T-helper 22 cell (primary cell): Measurements from ENCODE around the gene SLX4IP.

ENCODE experiments used
- DNase-seq: peaks from one replicate; pipeline ENCODE4 v3.0.0-alpha.2; 2020; ENCODE audit warnings: low read depth

Gene SLX4IP

DNA sequence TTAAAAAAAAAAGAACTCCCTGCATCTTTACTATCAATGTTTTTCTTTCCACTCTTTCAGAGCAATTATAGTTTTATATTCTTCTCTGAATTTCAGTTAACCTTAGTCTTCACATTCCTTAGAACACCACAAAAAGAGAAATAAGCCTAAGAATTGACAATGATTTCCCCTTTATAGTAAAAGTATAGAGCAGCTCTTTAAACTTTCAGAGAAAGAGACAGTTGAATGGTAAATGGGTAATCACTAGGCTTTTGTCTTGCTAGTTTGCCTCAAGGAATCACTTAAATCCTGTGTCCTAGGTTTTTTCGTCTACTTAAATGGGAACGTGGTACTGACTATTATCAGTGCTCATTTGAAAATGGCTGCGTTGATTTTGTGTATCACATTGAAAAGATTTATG is 31.8 kb downstream of the SLX4IP start:
- no peak for DNase-seq

DNA sequence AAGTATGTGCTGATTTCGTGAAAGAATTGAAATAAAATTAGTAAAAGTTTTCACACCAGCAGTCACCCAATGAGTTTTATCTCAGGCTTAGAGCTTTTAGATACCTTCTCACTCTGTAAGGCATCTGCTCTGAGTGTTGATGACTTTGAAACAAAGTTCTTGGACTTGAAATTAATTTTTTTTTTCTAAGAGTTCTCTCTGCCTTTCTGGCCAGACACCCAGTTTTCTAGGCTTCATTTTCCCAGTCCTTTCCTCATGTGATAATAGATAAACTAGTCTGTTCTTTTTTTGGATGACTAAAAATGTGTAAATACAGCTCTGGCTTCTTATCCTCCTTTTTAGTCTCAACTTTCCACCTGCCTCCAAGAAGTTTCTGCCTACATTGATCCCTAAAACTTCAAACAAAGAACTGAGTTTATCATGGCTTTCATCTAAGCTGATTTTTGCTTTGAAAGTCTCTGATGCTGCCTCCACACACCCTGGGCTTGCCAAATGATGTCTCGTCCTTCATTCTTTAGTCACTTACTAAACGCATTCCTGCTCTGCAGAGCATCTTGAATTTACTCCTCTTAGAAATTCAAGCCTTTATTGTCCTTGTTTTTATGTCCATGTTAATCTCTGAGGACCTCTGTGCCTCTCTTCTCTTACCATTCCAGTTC is 32.7 kb downstream of the SLX4IP start:
- no peak for DNase-seq

DNA sequence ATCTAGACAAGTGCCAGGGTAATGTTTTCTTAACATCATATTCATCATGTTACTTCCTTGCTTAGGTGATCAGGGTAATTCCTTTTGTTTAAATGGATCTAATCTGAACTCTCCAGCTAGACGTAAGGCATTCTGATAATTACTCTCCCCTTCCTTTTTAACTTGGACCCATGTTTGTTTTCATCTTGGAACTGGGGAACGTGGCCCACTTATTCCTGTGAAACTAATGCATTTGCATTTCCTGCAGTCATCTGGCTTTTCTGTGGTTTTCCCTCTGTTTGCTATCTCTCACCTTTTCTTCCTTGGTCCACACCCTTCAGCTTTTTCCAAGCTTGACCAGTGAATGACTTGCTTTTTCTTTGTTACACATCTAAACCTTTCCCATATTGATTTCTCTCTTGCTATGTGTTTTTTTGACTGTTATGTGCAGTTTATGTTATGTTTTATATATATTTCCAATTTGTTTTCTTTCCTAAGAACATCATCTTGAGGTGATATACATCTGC is 33.3 kb downstream of the SLX4IP start:
- DNase-seq, result no peak

DNA sequence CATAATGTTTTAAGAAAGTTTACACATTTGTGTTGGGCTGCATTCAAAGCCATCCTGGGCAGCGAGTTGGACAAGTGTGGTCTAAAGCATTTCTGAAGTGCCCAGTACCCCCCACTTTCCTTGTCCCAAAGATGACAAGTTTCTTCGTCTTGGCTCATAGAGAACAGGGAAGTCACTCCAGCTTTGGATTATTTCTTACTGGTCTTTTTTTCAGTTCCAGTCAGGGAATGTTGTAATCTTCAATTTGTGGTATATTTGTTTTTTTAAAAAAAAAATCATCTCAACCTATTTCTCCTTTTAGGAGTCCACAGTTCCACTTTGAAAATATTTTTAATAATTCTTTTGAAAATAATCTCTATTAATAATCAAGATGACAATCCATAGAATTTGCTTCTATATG is 34.0 kb downstream of the SLX4IP start:
- no peak for DNase-seq

DNA sequence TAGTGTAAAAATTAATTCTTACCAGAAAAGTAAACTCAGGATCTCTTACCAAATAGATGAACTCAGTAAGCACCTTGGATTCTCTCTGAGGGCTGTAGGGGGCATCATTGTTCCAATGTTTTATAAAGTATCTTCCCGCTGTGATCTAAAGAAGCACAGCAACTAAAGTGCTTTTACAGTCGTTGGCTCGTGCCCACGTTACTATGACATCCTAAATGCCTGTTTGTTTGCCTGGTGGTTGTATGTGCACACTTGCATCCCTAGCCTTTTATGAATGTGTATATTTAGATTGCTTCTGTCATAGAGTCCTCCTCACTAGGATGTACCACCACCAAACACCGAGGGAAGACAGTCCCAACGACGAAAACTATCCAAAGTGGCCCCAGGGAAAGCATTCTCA is 34.5 kb downstream of the SLX4IP start:
- no peak for DNase-seq

DNA sequence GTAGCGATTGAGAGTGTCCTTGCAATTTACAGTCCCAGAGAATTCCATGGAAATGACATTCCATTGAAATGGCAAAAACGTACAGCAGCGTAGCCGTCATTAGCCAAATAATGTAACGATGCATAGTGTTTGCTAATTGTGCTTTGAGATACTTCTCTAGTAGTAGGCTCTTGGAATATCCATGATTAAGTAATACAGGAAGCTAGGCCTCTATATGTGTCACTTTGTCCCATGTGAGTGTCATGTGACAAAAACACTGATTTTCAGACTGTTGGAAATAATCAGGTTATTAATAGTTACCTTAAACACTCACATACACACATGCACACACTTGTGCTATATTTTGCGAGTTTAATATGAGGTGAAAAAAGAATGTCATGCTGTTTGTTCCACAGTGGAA is 35.2 kb downstream of the SLX4IP start:
- no peak for DNase-seq

DNA sequence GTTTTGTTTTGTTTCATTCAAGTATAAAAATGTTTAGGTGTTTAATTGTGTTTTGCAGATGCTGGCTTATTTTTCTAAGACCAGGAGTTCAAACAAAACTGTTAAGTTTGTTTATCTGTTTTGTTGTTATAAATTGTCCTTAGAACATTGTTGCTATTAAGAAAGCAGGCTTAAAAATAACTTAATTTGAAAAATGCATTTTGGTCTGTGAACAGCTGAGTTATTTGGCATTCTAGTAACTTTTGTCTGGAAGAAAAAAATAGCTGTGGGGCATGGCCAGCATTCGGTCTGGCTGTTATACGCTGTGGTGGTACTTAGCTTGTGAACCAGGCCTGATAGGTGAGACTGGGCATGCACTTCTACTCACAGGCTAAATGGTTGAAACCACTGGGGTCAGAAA is 37.8 kb downstream of the SLX4IP start:
- DNase-seq, result no peak

DNA sequence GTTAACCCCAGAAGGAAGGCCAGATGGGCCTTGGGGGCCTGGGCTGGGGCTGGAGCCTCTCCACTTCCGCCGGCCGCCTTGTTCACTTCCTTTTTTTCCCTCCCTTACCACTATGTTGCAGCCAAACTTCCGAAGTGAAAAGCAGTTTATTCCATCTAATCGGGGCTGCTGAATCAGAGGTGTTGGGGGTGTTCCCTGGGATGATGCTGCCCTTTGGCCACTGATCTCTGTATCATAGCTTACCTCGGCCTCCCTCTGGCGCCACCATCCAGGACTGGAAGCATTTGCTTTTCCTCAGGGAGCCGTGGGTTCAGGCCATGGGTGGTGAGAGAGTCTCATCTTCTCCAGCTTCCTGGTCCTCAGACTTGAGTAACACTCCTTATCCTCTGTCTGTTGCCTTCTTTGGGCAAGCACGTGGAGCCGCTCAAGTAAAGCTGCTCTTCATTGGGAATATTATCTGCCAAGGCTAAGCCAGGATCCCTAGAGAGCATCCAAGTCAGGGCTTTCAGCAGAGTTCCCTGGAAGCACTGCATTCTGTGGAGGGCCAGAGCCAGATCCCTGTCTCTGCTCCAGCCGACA is 39.6 kb downstream of the SLX4IP start:
- DNase-seq, result no peak

DNA sequence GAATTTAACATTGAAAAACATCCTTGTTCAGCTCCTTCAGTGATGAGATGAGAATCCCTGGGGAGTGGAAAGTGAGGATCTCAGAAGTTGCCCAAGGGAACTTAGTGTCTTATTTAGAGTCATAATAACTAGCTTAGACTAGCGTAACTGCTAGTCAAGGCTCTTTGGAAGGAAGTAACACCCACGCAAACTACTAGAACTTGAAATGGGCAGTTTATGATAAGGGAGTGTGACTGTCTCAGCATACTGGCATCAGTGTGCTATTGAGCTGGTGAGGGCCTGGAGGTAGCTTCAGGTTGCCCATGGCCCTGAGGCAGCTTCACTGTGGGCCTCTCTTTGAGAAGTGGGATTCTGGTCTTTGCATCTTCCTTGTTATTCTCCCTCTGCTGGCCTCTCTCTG is 40.1 kb downstream of the SLX4IP start:
- no peak for DNase-seq

DNA sequence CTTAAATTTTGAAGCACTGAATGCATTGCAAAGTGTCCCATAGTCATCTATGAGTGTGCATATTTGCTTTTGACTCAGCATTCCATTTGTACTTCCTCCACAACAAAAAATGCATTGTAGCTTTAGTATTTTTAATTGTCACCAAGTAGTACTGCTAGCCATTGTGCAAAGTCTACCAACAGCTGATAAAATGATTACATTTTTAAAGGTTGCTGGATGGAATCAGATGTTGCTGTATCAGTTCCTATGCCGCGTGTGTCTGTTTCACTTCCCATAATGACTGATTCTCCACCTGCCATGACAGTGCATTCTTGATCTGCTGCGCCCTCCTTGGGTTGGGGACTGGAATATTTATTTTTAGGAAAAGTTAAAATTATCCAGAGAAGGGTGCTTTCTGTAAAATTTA is 41.2 kb downstream of the SLX4IP start:
- DNase-seq, result no peak

DNA sequence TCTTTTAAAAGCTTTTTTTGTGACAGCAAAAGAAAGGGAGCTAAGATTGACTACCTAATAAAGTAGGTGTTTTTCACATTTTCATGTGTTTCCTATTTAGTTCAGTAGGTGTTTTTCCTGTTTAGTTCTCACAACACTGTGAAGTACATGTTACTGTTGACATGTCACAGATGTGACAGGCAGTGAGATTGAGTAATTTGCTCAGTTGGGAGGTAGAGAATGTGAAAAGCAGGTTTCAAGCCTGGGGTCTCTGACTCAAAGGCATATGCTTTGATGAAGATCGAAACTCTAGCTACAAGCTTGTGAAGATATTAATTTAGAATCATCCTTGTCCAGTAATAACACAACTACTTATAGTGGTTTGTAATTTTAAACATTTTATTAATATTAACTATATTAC is 43.1 kb downstream of the SLX4IP start:
- DNase-seq, result no peak

DNA sequence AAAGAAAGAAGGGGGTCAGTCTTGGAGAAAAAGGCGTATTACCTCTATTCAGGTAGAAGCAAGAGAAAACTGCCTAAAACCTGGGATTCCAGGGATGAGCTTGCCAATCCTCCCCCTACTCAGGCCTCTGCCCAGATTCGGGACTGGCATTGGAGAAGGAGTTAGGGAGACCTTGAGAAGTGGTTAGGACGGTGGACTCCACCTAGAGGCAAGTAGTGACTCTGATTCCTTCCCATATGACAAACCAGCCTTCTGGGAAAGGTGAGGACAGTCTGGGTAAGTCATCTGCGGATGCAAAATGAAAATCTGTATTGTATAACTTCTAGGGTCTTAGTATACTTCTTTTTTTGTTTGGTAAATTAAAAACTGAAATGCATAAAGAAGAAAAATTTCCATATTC is 43.8 kb downstream of the SLX4IP start:
- DNase-seq, result no peak

DNA sequence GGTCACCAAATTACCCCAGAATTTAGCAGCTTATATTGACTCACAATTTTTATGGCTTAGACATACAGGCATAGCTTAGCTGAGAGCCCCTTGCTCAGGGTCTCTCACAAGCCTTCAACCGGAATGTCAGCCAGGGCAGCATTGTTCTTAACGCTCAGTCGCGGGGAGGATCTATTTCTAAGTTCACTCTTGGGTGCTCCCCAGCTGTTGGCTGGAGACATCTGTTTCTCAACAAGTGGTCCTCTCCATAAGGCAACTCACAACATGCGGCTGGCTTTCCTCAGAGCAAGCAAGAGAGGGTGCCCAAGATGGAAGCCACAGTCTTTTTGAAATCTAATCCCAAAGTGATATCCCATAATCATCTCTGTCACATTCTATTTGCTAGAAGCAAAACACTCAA is 46.6 kb downstream of the SLX4IP start:
- no peak for DNase-seq

DNA sequence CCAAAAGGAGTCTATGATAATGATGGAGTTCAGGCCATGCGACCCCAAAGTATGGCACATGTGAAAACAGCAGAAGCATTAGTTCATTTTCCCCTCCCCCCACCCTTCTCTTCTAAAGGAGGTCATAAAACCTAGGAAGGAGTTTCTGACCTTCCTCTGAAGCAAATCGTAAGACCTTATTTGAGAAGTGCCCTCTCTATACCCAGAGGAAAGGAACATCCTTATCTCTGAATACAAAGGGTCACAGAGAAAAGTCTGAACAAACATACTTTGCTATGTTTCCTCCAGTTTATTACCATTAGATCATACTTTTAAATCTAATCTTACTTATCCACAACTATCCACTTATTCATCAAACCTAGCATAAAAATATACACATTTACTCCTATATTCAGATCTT is 48.6 kb downstream of the SLX4IP start:
- no peak for DNase-seq

DNA sequence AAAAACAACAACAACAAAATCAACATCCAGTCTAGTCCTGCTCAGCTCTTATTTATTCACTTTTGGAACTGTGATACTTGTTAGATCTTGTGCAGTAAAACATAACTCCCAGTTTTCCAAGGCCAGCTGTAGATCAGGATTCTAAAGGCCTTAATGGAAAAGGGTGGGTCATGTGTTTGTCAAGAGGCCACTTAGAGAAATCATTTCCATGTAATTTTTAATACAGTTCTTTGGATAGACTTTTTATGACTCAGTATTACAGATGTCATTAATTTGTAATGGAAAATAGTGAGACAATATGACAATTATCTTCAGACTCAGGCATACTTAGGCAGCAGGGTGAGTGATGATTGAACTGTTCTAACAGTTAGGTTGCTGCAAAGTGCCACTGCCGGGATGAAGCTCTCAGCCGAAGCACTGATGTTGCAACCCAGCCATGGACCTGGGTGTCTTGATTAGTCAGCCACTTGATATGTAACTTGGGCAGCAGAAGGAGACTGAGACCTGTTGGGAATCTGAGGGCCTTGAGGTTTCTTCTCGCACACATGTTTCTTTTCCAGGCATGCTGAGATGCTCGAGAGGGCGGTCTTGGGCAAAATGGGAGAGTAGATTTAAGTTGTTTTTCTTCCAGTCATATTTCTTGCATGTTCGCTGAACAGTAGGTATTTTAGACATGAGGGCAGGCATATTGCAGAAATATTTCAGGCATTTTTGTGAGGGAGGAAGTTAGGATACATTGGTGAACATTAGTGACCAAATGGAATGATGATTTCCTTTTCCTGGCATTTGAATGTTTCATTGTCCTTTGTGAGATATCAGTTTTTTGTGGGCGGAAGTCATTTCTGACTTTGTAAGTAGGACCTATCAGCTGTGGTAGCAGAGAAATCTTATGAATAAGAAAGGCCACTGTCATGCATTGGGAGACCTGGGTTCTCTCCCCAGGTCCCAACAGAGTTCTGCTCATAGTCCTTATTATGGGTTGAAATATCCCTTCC is 52.3 kb downstream of the SLX4IP start:
- DNase-seq, result no peak

DNA sequence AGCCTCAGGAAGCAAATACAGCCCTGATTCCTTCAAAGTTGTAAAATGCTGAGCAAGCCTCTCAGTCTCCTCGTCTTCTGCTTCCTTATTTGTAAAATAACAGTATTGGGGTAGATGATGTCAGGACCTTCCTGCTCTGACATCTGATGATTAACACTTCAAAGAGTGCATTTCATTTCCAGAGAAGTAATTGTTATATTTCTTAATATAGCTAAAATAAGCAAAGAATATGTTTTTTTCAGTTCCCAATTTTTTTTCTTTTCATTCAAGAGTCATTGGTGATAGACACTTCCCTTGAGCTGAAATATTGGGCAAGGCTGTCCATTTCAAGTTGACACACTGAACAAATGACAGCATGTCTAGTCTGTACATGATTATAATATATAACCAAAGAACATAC is 53.4 kb downstream of the SLX4IP start:
- DNase-seq, result no peak

DNA sequence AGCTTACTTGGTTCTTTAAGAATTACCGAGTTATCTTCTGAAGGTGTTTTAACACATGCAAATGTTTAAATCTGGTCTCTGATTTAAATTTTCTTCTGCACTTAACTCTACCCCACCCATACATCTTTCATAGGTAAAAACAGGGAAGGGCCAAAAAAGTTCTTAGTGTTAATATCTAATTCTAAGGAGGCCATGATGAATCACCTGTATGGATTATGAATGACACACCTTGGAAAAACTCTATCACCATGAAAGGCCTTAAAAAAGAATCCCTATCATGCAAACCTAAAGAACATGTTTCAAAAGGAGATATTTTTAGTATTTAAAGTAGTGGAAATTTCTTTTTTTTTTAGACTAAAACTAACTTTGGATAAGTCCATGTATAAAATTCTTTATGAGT is 54.7 kb downstream of the SLX4IP start:
- DNase-seq, result no peak

DNA sequence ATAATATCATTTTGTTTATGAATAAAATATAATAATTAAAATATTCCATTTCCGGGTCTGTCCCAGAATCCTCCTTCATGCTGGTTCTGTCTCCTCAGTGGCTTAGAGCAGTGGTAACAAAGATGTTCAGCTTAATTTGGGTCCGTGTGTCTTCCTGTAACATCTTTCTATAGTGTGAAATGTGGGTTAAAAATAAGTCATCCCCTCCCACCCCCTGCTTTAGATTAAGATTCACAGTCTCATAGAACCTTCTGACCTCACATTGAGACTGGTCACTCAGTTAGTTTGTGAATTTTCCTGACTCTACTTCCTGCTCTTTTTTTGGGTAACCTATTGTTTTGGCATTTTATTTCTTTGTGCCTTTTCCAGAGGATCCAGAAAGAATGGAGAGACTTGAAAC is 55.2 kb downstream of the SLX4IP start:
- DNase-seq, result no peak

DNA sequence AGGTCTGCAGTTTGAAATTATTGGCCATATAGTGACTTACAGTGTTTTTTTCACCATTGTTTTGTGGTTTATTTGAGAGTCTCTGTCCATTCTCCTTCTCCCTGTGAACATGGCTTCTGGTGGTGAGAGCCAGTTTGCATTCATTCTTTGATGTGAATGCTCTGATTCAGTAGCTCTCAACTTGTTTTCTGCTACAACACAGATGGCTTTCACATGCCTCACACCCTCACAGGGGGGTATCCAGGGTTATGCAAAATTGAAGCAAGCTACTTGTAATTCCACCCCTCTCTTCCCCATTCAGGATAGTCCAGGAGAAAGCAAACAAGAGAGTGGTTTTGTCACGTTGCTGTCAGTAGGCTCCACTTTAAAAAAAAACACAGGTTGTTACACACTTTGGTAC is 55.6 kb downstream of the SLX4IP start:
- no peak for DNase-seq

DNA sequence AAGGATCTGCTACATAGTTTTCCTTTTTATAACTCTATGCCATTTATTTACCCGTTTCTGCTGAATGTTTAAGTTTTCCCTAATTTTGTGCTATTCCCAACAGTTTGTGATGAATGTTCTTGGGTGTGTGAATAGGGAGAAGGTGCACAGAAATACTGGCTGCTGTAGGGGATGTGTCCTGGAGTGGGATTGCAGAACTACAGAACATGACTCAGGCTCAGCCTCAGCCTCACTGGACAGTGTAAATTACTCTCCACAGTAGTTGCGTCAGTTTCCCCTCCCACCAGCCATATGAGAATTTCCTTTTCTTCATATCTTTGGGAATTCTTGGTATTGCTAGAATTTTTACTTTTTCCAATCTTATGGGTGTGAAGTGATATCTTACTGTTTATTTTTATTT is 57.0 kb downstream of the SLX4IP start:
- no peak for DNase-seq

DNA sequence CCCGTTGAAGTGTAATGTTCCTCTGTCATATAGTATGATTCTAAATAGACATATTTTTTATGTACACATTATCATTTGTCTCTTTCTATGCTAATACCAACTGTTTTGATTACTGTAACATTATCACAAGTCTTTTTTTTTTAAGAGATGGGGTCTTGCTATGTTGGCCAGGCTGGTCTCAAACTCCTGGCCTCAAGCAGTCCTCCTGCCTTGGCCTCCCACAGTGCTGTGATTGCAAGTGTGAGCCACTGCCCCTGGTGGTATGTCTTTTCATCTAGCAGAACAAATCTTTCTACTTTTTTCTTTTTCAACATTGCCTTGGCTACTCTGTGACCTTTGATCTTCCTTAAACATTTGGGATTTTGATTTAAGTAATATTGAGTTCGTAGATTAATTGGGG is 57.7 kb downstream of the SLX4IP start:
- no peak for DNase-seq

DNA sequence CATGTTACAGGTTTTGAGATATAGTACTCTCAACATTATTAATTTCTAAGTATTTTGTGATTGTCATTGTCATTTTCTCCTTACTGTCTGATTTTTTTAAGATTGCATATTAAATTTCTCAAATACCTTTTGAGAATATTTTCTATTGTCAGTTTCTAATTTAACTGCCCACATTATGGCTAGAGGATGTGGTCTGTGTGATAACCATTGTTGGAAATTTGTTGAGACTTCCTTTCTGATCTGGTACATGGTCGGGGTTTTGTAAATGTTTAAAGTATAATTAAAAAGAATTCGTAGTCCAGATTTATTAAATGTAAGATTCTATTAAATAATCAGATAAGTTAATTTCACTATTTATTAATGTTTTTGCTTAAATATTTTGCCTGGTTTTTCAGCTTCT is 60.1 kb downstream of the SLX4IP start:
- no peak for DNase-seq

DNA sequence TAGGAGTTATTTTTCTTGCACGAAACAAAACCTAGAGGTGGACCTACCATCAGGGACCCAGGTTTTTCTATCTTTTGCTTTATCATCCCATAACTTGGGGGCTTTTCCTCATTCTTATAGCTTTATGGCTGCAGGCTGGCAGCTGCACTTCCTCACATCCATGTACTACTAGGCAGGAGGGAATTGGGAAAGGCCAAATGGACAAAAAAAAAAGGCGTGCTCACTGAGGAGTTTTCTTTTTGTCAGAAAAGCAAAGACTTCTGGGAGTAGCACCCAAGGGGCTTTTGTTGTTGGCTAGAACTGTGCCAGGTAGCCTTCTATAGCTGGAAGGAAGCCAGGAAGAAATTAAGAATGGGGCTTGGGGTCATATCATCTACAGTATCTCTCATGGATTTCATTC is 61.4 kb downstream of the SLX4IP start:
- DNase-seq, result no peak
